PC-3 (cell line): ENCODE data around the gene SART3. TPM values are rescaled to one million over a fixed set of nuclear protein-coding genes. Genes with fewer than 3 reads are reported as not detected.

Source experiments
- ATAC-seq: fragments of 200-7000 bp; cut with Tn5 transposase; 2 replicates; pipeline ENCODE4 v1.9.1; 2020; ENCODE audit warnings: mild to moderate bottlenecking, moderate library complexity
- BruUV-seq: library from RNA; stranded (reverse); fragments of 400-500 nt; replicated peaks from 2 replicates; lab custom pipeline; 2021; lab: Mats Ljungman, UMichigan
- CTCF ChIA-PET: fragments of 300-600 bp; sonication (Branson Sonifier 250); formaldehyde crosslinking; loops from one replicate; lab custom pipeline; 2022; ENCODE audit warnings: antibody characterized with exemption; lab: Charles Lee
- POLR2A ChIA-PET: fragments of 300-600 bp; sonication (Branson Sonifier 250); formaldehyde crosslinking; loops from one replicate; lab custom pipeline; 2022; ENCODE audit warnings: antibody characterized with exemption; ENCODE audit not compliant: unreplicated experiment; lab: Charles Lee
- DNase-seq: peaks from one replicate; pipeline ENCODE4 v3.0.0-alpha.2; 2015
- H2AFZ ChIP-seq: fragments of 300-600 bp; sonication (generic); 2 replicates; pipeline ENCODE4 v1.6.0; 2016; ENCODE audit warnings: antibody characterized with exemption, low read length
- H3F3A ChIP-seq: fragments of 300-600 bp; sonication (generic); one replicate; pipeline ENCODE4 v1.6.0; 2017; ENCODE audit warnings: antibody characterized with exemption, low read length, control low read depth, mild to moderate bottlenecking; ENCODE audit not compliant: unreplicated experiment
- H3K27ac ChIP-seq: fragments of 300-600 bp; sonication (generic); 2 replicates; pipeline ENCODE4 v1.5.1; 2016; ENCODE audit warnings: mild to moderate bottlenecking, low read length
- H3K27me3 ChIP-seq: fragments of 300-600 bp; sonication (generic); 2 replicates; pipeline ENCODE4 v1.6.1; 2016; ENCODE audit warnings: low read length, mixed read lengths
- H3K36me3 ChIP-seq: fragments of 300-600 bp; sonication (generic); 2 replicates; pipeline ENCODE4 v1.6.1; 2016; ENCODE audit warnings: low read depth, mixed run types, low read length, mixed read lengths
- H3K4me1 ChIP-seq: fragments of 300-600 bp; sonication (generic); 2 replicates; pipeline ENCODE4 v1.5.1; 2016; ENCODE audit warnings: low read length; ENCODE audit not compliant: insufficient read depth
- H3K4me2 ChIP-seq: fragments of 300-600 bp; sonication (generic); 2 replicates; pipeline ENCODE4 v1.6.0; 2016; ENCODE audit warnings: low read length
- H3K4me3 ChIP-seq: fragments of 300-600 bp; sonication (generic); 2 replicates; pipeline ENCODE4 v1.5.1; 2016; ENCODE audit warnings: mild to moderate bottlenecking, low read length, mixed read lengths
- H3K79me2 ChIP-seq: fragments of 300-600 bp; sonication (generic); 2 replicates; pipeline ENCODE4 v1.6.1; 2017; ENCODE audit warnings: low read length, mixed read lengths
- H3K9ac ChIP-seq: fragments of 300-600 bp; sonication (generic); 2 replicates; pipeline ENCODE4 v1.6.0; 2016; ENCODE audit warnings: mild to moderate bottlenecking, low read length
- H3K9me2 ChIP-seq: fragments of 300-600 bp; sonication (generic); replicated peaks from 2 replicates; pipeline ENCODE4 v1.6.1; 2016; ENCODE audit warnings: mixed run types, low read length, mixed read lengths
- H3K9me3 ChIP-seq: fragments of 300-600 bp; sonication (generic); 2 replicates; pipeline ENCODE4 v1.6.1; 2016; ENCODE audit warnings: low read length, mixed read lengths
- H4K20me1 ChIP-seq: fragments of 300-600 bp; sonication (generic); 2 replicates; pipeline ENCODE4 v1.6.1; 2016; ENCODE audit warnings: low read length, mixed read lengths
- CTCF ChIP-seq: fragments of 300-600 bp; sonication (generic); conservative IDR thresholded peaks from 2 replicates; pipeline ENCODE4 v1.5.1; 2017; ENCODE audit warnings: antibody characterized with exemption, low read depth, mild to moderate bottlenecking, low read length
- EZH2 ChIP-seq: fragments of 300-600 bp; sonication (generic); IDR thresholded peaks from one replicate; pipeline ENCODE4 v1.6.1; 2017; ENCODE audit warnings: antibody characterized with exemption, mild to moderate bottlenecking, low read length; ENCODE audit not compliant: unreplicated experiment
- EZH2phosphoT487 ChIP-seq: fragments of 300-600 bp; sonication (generic); IDR thresholded peaks from 2 replicates; pipeline ENCODE4 v1.6.1; 2018; ENCODE audit warnings: mild to moderate bottlenecking, antibody characterized with exemption, low read length, borderline replicate concordance
- intact Hi-C: fragments of 100-400 bp; cut with micrococcal nuclease; formaldehyde crosslinking; loops from 2 replicates; pipeline ENCODE4 v1.9.0; 2023
- total RNA-seq: library from RNA; depleted of rRNA; stranded (reverse); fragments of >200 nt; gene quantifications from 2 replicates; pipeline ENCODE4 v1.2.3, GENCODE V29; 2014

The SART3 gene
- total RNA-seq, 1 experiment from 2014 or later = 165 TPM

- POLR2A ChIA-PET = interaction anchor here (0.6 to 0.8 kb wide), 2 partner anchors 32 to 350 kb away, joined by 4 to 6 read pairs; partner anchors contain the start of gene FICD
- Histone ChIP-seq H3K4me3 (peak overlapping the region; percentile 37; the same call in 1 of the 2 replicates), H3K27ac (peak overlapping the region; percentile 96), H3K36me3 (no peaks in the 10 kb centered on the region), H3K4me2 (peak overlapping the region; percentile 72), H3K9me3 (no peaks in the 10 kb centered on the region), H2AFZ (peak overlapping the region; percentile 54; the same call in 1 of the 2 replicates), H3K27me3 (no peaks in the 10 kb centered on the region), H3F3A (peaks cover 4% of the 10 kb centered on the region), H3K9me2 (no peaks in the 10 kb centered on the region), H3K9ac (peak overlapping the region; percentile 73), H3K4me1 (peaks cover 55% of the 10 kb centered on the region), H4K20me1 (no peaks in the 10 kb centered on the region), H3K79me2 (no peaks in the 10 kb centered on the region)
- ATAC-seq = peak; percentile 77
- intact Hi-C loops = loop anchor here (2.0 kb wide), 1 partner anchor 32 kb away; the partner anchor contains the start of gene FICD
- TF ChIP-seq EZH2 (no peak), CTCF (no peak), EZH2phosphoT487 (no peak)
- DNase-seq = peak; percentile 91
- CTCF ChIA-PET = interaction anchor here (0.6 kb wide), 3 partner anchors 64 to 564 kb away, joined by 3 to 4 read pairs (median 3); no protein-coding TSS in a partner anchor
- BruUV-seq = no TSS peak
Observed at GRCh38 chr12:108482717-108483212, 78.2 kb downstream of the SART3 start.

DNA sequence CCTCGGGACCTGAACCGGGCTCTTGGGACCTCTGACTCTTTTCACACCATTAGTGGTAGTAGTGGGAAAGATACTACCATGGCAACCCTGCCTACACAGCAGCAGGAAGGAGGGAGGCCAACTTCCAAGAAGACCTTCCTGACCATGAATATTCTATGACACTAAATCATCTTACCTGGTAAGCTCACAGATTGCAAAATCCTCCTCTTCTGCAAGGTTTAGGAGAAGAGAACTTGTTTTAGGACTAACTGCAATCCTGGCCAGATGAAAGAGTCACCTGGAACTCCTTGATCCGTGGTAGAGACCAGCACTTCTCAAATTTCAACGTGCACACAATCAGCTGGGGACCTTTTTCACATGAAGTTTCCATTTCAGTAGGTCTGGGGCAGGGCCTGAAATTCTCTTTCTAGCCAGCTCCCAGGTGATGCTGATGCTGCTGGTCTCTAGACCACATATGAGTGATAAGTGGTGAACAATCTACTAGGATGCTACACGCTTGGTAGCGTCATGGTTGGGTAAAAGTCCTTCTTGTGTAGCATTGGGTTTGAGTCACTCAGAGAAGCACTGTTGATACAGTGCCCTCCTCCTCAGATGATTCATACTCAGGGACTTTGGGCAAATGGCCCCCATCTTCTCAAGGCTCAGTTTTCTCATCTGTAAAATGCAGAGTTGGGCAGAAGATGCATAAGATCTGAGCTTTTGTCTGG is 81.5 kb downstream of the SART3 start:
- DNase-seq = peak; percentile 46
- Histone ChIP-seq H4K20me1 (no peaks in the 10 kb centered on the region), H3K9me3 (no peaks in the 10 kb centered on the region), H3K27me3 (no peaks in the 10 kb centered on the region), H3K4me2 (no peak overlapping the region), H3K9ac (0 out of 2 replicates have a peak overlapping the region, but pooled peaks have one; percentile 1), H3K79me2 (no peaks in the 10 kb centered on the region), H3K4me1 (peaks cover 59% of the 10 kb centered on the region), H3F3A (peaks cover 4% of the 10 kb centered on the region), H3K9me2 (no peaks in the 10 kb centered on the region), H2AFZ (no peak overlapping the region), H3K27ac (peak overlapping the region; percentile 53), H3K4me3 (no peak overlapping the region), H3K36me3 (no peaks in the 10 kb centered on the region)
- POLR2A ChIA-PET = no interaction called here
- TF ChIP-seq CTCF = no peak
- TF ChIP-seq EZH2phosphoT487 = no peak
- no peak for TF ChIP-seq EZH2
- no TSS peak for BruUV-seq
- intact Hi-C loops = loop anchor here (5.0 kb wide), 1 partner anchor 83 kb away; the partner anchor contains the start of genes ISCU and SART3
- CTCF ChIA-PET = no interaction called here
- no peak for ATAC-seq
